ENCODE data around the gene HMGB4. TPM values are rescaled to one million over a fixed set of nuclear protein-coding genes. Genes with fewer than 3 reads are reported as not detected.

Gene HMGB4
- total and polyA plus RNA-seq, 2 of the 4 experiments (the other 2 are of a cell fraction): not detected

DNA sequence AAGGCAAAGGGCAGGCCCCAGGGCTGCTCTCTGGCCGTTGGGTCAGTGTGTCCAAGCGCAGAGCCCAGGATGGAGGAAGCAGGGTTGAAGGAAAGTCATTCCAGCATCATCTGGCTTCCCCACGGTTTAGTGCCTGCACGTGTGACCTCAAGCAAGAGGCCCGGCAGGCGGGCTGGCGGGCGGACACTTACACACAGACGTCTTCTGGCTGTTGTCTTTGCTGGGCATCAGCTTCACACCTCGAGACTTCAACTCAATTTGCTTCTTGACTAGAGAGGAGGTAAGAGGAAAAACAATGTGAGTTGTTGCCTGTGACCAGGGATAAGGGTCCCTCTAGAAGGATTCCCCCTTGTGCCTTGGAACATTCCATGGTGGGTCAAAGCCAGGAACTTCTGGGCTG is 38.4 kb upstream of the HMGB4 start:
- BruUV-seq (replicated peaks): no TSS peak
- WGBS, 2 experiments (ENCODE audit: extremely low coverage in 2 of 2, insufficient read length in 1 of 2): no CpG with 5 or more reads among the region's 10 CpGs
- in situ Hi-C loops (cut with MboI; ENCODE audit: low sequenced_read_pairs): no loop called here

More for the DNA sequence above, 38.4 kb upstream of the HMGB4 start:
- Histone ChIP-seq H3K9me1 (ENCODE audit: insufficient read depth, low read length) (no peaks in the 10 kb centered on the region), H3K18ac (ENCODE audit: low read depth, low read length) (no peak overlapping the region), H3K14ac (replicated peaks; ENCODE audit: low read depth, low read length) (no peak overlapping the region), H2BK5ac (ENCODE audit: low read depth, low read length, poor library complexity, severe bottlenecking) (no peak overlapping the region), H2BK15ac (ENCODE audit: low read depth, low read length) (no peak overlapping the region), H3K27ac (ENCODE audit: insufficient read depth, low read length) (no peak overlapping the region), H3K4me2 (ENCODE audit: low read depth, low read length) (no peak overlapping the region), H3K4me1 (ENCODE audit: control insufficient read depth, insufficient read depth, low read length) (no peaks in the 10 kb centered on the region), H2BK120ac (ENCODE audit: low read depth, low read length) (no peak overlapping the region), H2AK5ac (ENCODE audit: low read depth, low read length) (no peak overlapping the region), H3K4ac (ENCODE audit: low read depth, low read length) (no peak overlapping the region), H2BK20ac (ENCODE audit: low read depth, low read length) (no peak overlapping the region), H3K23ac (ENCODE audit: low read depth, low read length) (no peak overlapping the region), H3K4me3 (ENCODE audit: insufficient read depth, low read depth, low read length) (no peak overlapping the region), H3K27me3 (ENCODE audit: control insufficient read depth, insufficient read depth, low read length) (no peaks in the 10 kb centered on the region), H4K20me1 (ENCODE audit: insufficient read depth, low read length) (no peaks in the 10 kb centered on the region), H2AFZ (replicated peaks; ENCODE audit: low read length, poor library complexity) (no peak overlapping the region), H4K8ac (ENCODE audit: low read depth in 2 of 2, low read length in 2 of 2) (no peak overlapping the region), H3K9ac (ENCODE audit: low read depth, low read length) (no peak overlapping the region), H2AK9ac (replicated peaks; ENCODE audit: low read depth, low read length, poor library complexity) (no peak overlapping the region), H4K91ac (ENCODE audit: insufficient read depth, low read depth, low read length) (no peak overlapping the region), H3K9me3 (ENCODE audit: control insufficient read depth, insufficient read depth, low read length) (peaks cover 46% of the 10 kb centered on the region), H3K56ac (ENCODE audit: extremely low read depth, insufficient read depth, low read length) (no peak overlapping the region), H3K79me1 (ENCODE audit: low read depth in 1 of 2, low read length in 2 of 2) (no peaks in the 10 kb centered on the region), H4K5ac (ENCODE audit: low read depth, low read length) (no peak overlapping the region), H3K36me3 (ENCODE audit: control insufficient read depth, insufficient read depth, low read length) (no peaks in the 10 kb centered on the region)
- DNase-seq (no peak), ATAC-seq (ENCODE audit: low read depth) (no peak)
- CTCF ChIA-PET: no interaction called here
- no peak for TF ChIP-seq SMC3 (IDR thresholded peaks at IDR 0.05; ENCODE audit: low read depth, low read length)
- no peak for TF ChIP-seq POLR2A (IDR thresholded peaks at IDR 0.05; ENCODE audit: low read depth, low read length)
- TF ChIP-seq, protein P1, sequence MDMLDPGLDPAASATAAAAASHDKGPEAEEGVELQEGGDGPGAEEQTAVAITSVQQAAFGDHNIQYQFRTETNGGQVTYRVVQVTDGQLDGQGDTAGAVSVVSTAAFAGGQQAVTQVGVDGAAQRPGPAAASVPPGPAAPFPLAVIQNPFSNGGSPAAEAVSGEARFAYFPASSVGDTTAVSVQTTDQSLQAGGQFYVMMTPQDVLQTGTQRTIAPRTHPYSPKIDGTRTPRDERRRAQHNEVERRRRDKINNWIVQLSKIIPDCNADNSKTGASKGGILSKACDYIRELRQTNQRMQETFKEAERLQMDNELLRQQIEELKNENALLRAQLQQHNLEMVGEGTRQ (IDR thresholded peaks at IDR 0.05; ENCODE audit: low read depth, low read length): no peak
- TF ChIP-seq MAFK (IDR thresholded peaks at IDR 0.05; ENCODE audit: low read depth, low read length): no peak
- intact Hi-C loops (cut with micrococcal nuclease) (no loop called here), dilution Hi-C loops (cut with HindIII; ENCODE audit: low sequenced_read_pairs, unreplicated experiment) (no loop called here)
- POLR2A ChIA-PET (ENCODE audit: unreplicated experiment): interaction anchor here (0.6 kb wide), 1 partner anchor 735 kb away, joined by 3 read pairs; no protein-coding TSS in a partner anchor
